Naive B cell (primary cell): Measurements from ENCODE around the gene ARL5B. TPM values are rescaled to one million over a fixed set of nuclear protein-coding genes. Genes with fewer than 3 reads are reported as not detected.

Experiments used
- ATAC-seq, 2 donors: fragments of 150-1000 bp; cut with Tn5 transposase; 2 replicates each; pipeline ENCODE4 v1.10.0; 2021; ENCODE audit warnings: low read depth in 2 of 2, mild to moderate bottlenecking in 2 of 2, moderate library complexity in 2 of 2
- DNase-seq: peaks from one replicate; pipeline ENCODE4 v3.0.0; 2022
- H3K27ac Mint-ChIP-seq, 6 donors: one replicate each; pipeline ENCODE4 v1.8.0; 2020 to 2022; ENCODE audit warnings: mild to moderate bottlenecking in 6 of 6, mixed read lengths in 6 of 6, moderate library complexity in 5 of 6, inconsistent platforms in 2 of 6
- H3K27me3 Mint-ChIP-seq, 3 donors: one replicate each; pipeline ENCODE4 v1.8.0; 2021 to 2022; ENCODE audit warnings: mixed read lengths in 3 of 3, mild to moderate bottlenecking in 1 of 3
- H3K36me3 Mint-ChIP-seq, 2 donors: one replicate each; pipeline ENCODE4 v1.8.0; 2020 to 2022; ENCODE audit warnings: mixed read lengths in 2 of 2, inconsistent platforms in 1 of 2, mild to moderate bottlenecking in 1 of 2
- H3K4me1 Mint-ChIP-seq, 3 donors: one replicate each; pipeline ENCODE4 v1.8.0; 2020 to 2022; ENCODE audit warnings: mixed read lengths in 3 of 3, inconsistent platforms in 1 of 3, mild to moderate bottlenecking in 1 of 3, moderate library complexity in 1 of 3
- H3K4me3 Mint-ChIP-seq, 8 donors: one replicate each; pipeline ENCODE4 v1.8.0; 2020 to 2022; ENCODE audit warnings: mild to moderate bottlenecking in 8 of 8, mixed read lengths in 8 of 8, moderate library complexity in 8 of 8, inconsistent platforms in 2 of 8
- H3K9me3 Mint-ChIP-seq, 7 donors: one replicate each; pipeline ENCODE4 v1.8.0; 2020 to 2022; ENCODE audit warnings: mixed read lengths in 7 of 7, mild to moderate bottlenecking in 5 of 7, inconsistent platforms in 2 of 7, moderate library complexity in 1 of 7
- polyA plus RNA-seq, 6 donors: library from polyadenylated mRNA; unstranded; fragments of 300-500 nt; fragmentation: Illumina TruSeq; gene quantifications; one replicate each; pipeline ENCODE4 v1.2.3, GENCODE V29; 2021; ENCODE audit warnings: low read depth in 6 of 6

The ARL5B gene
- polyA plus RNA-seq, 6 donors from 2014 or later: 1.7 to 4.2 (median 2.1) TPM

DNA sequence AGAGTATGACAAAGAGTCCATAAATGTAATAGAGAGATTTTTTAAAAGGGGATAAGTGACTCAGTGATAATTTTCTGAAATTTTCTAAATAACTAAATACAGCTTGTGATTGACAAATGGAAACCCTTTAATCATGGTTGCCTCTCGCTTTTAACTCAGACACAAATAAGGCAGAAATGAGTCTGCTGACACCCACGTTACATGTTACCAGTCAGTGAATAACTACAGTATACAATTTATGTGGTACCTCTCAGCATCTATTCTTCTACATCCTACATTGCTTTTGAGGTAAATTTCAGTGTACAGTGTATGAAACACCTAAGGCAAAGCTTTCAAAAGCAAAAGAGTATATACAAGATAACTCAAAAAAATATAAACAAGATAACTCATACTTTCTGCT is 12.1 kb upstream of the ARL5B start:
- no peaks in the 10 kb centered on the region for H3K27me3 Mint-ChIP-seq
- no peak for ATAC-seq
- no peaks in the 10 kb centered on the region for H3K36me3 Mint-ChIP-seq
- H3K4me1 Mint-ChIP-seq: peaks cover 14 to 38% (median 26%) of the 10 kb centered on the region in 3 donors
- no peaks in the 10 kb centered on the region for H3K9me3 Mint-ChIP-seq
- no peak overlapping the region for H3K27ac Mint-ChIP-seq
- no peak for DNase-seq
- no peak overlapping the region for H3K4me3 Mint-ChIP-seq

DNA sequence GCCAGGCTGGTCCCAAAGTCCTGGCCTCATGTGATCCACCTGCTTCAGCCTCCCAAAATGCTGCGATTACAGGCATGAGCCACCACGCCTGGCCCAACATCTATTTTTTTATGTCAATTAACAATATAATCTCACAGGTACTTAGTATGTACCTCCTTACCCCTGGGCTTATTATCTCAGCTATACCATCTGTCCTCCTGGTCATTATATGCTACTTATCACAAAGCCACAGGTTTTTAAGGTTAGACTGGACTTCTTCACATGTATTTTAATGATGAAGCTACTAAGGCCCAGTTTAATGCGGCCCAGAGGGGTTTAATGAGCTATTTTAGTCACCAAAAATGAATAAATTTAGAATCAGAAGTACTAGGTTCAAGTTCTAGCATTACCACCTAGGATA is 11.3 kb upstream of the ARL5B start:
- no peak for DNase-seq
- no peak for ATAC-seq
- Mint-ChIP-seq H3K27ac (peak overlapping the region in 1 of 6 donors; percentile 18), H3K9me3 (no peaks in the 10 kb centered on the region), H3K27me3 (no peaks in the 10 kb centered on the region), H3K4me3 (no peak overlapping the region), H3K4me1 (peaks cover 14 to 43% (median 30%) of the 10 kb centered on the region in 3 donors), H3K36me3 (no peaks in the 10 kb centered on the region)

DNA sequence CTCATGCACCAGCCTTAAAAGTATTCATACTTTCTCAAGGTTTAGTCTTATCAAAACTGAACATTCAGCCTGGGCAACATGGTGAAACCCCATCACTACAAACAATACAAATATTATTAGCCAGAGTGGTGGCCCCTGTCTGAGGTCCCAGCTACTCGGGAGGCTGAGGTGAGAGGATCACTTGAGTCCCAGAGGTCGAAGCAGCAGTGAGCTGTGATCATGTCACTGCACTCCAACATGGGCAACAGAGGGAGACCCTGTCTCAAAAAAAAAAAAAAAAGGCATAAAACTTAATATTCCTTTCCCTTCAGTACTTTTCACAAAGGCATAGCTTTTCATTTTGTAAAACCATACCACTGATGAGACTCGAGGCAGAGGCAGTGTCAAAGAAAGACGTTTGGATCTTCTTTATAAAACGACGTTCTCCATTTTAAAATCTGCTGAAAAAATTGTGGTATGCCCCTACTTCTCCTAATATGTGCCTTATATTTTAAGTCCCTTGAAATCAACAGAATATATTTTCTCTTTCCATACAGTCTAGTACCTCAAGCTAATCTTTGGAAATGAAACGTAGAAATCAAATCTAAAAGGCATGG is 9.8 kb upstream of the ARL5B start:
- H3K9me3 Mint-ChIP-seq: no peaks in the 10 kb centered on the region
- no peak for ATAC-seq

DNA sequence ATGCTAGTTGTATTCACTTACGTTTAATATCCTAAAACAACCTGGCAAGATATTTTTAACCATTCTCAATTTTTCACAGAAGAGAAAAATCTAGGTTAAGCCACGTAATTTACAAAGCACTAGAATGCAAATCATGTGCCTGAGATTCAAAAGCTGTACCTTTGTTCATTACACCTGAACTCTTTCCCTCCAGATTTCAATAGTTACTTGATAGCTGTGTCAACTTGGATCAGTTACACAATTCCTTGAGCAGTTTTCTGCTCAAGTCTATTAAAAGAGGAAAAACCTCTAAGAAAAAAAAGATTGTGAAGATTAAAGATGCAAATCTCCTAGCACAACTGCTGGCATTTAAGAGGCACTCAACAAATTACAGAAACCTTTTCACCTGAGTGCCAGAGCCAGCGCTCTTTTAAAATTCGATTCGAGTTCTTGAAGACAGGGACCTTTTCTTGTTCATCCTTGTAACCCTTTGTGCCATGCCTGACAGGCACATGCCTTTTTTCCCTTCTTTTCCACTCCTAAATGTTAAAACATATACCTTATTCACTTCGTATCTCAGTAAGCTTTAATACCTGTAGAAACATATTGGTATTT is 8.7 kb upstream of the ARL5B start:
- no peaks in the 10 kb centered on the region for H3K27me3 Mint-ChIP-seq
- no peak for ATAC-seq
- H3K4me1 Mint-ChIP-seq: peaks cover 14 to 43% (median 30%) of the 10 kb centered on the region in 3 donors
- no peaks in the 10 kb centered on the region for H3K9me3 Mint-ChIP-seq
- peaks cover 8% of the 10 kb centered on the region in 2 donors for H3K36me3 Mint-ChIP-seq
- peak overlapping the region; percentile 94 to 99 (median 98) for H3K27ac Mint-ChIP-seq
- peak overlapping the region; percentile 81 to 98 (median 96) for H3K4me3 Mint-ChIP-seq
- DNase-seq: no peak

More for the DNA sequence above, 9.8 kb upstream of the ARL5B start:
- H3K4me3 Mint-ChIP-seq: peak overlapping the region in 6 of 8 donors; percentile 29 to 97 (median 78)
- H3K27me3 Mint-ChIP-seq: no peaks in the 10 kb centered on the region
- DNase-seq: no peak
- H3K36me3 Mint-ChIP-seq: peaks cover 8% of the 10 kb centered on the region in 2 donors
- H3K27ac Mint-ChIP-seq: peak overlapping the region in 3 of 6 donors; percentile 15 to 76 (median 19)
- peaks cover 14 to 43% (median 30%) of the 10 kb centered on the region in 3 donors for H3K4me1 Mint-ChIP-seq

DNA sequence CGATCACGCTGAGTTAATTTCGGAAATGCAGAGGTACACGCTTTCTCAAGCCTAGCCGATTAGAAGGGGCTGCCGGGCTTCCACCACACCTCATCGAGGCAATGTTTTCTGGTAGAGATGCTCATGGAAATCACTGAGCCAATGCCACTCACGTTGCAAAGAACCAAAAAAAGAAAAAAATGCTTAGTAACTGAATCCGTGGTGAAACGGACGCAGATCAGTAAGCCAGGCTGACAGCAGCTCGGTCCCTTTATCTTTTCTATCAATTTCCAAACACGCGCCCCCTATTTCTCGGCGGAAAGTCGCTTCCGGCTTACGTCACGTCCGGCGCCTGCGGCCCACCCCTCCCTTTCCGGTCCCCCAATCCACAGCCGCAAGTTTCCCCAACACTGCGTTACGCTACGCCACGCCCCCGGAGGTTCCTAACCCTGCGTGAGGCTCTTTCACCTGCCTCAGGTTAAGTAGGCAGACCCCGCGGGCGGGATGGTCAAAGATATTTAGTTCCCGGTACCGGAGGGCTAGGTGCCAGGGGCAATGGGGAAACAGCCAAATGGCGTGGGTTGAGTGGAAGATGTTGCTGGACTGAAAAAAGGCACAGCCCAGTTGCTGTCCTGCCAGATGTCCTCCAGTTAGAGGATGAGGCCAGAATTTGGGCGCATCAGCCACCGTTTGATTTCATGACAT is 7.8 kb upstream of the ARL5B start, which contains the start of gene NSUN6:
NSUN6 (minus strand) TSS at position 264 of the 684 bp plus-strand sequence. CDS start 384 bp downstream, outside the sequence.
- Mint-ChIP-seq H3K36me3 (peaks cover 8% of the 10 kb centered on the region in 2 donors), H3K4me1 (peaks cover 14 to 43% (median 30%) of the 10 kb centered on the region in 3 donors), H3K27ac (peak within 1 kb of the TSS; percentile 94 to 99 (median 98)), H3K9me3 (no peaks in the 10 kb centered on the region), H3K27me3 (no peaks in the 10 kb centered on the region), H3K4me3 (peak within 1 kb of the TSS; percentile 81 to 98 (median 96))
- DNase-seq (peak; percentile 92), ATAC-seq (peak; percentile 97 to 98)

DNA sequence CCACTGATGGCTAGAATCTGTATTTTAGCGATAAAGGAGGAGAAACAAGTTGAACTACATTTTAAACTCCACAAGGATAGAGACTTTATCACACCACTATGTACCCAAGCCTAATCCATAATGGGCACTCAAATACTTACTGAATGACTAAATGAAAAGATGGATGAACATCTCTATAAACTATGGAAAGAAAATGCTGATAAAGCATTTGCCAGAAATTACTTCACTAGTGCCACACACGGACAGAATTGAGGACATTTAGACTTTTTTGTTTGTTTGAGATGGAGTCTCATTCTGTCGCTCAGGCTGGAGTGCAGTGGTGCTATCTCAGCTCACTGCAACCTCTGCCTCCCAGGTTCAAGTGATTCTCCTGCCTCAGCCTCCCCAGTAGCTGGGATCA is 6.1 kb upstream of the ARL5B start:
- Mint-ChIP-seq H3K27me3 (no peaks in the 10 kb centered on the region), H3K27ac (peak overlapping the region in 4 of 6 donors; percentile 47 to 99 (median 82)), H3K4me3 (peak overlapping the region in 4 of 8 donors; percentile 9 to 98 (median 88)), H3K36me3 (peaks cover 8% of the 10 kb centered on the region in 2 donors), H3K9me3 (no peaks in the 10 kb centered on the region), H3K4me1 (peaks cover 14 to 49% (median 27%) of the 10 kb centered on the region in 3 donors)
- ATAC-seq (no peak), DNase-seq (no peak)

DNA sequence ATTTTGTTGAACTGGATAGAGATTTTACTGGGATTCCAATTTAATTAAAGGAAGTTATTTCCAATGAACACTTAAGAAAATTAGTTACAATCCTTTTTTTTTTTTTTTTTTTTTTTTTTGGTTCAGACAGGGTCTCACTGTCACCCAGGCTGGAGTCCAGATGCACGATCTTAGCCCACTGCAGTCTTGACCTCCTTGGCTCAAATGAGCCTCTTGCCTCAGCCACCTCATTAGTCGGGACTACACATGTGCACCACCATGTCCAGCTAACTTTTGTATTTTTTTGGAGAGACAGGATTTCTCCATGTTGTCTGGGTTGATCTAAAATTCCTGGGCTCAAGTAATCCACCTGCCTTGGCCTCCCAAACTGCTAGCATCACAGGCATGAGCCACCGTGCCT is 2.5 kb upstream of the ARL5B start:
- Mint-ChIP-seq H3K36me3 (peaks cover 8% of the 10 kb centered on the region in 2 donors), H3K9me3 (no peaks in the 10 kb centered on the region), H3K27ac (peak overlapping the region in 4 of 6 donors; percentile 39 to 79 (median 66)), H3K4me1 (peaks cover 18 to 43% (median 26%) of the 10 kb centered on the region in 3 donors), H3K4me3 (peak overlapping the region in 1 of 8 donors; percentile 72), H3K27me3 (no peaks in the 10 kb centered on the region)
- ATAC-seq: no peak
- no peak for DNase-seq

DNA sequence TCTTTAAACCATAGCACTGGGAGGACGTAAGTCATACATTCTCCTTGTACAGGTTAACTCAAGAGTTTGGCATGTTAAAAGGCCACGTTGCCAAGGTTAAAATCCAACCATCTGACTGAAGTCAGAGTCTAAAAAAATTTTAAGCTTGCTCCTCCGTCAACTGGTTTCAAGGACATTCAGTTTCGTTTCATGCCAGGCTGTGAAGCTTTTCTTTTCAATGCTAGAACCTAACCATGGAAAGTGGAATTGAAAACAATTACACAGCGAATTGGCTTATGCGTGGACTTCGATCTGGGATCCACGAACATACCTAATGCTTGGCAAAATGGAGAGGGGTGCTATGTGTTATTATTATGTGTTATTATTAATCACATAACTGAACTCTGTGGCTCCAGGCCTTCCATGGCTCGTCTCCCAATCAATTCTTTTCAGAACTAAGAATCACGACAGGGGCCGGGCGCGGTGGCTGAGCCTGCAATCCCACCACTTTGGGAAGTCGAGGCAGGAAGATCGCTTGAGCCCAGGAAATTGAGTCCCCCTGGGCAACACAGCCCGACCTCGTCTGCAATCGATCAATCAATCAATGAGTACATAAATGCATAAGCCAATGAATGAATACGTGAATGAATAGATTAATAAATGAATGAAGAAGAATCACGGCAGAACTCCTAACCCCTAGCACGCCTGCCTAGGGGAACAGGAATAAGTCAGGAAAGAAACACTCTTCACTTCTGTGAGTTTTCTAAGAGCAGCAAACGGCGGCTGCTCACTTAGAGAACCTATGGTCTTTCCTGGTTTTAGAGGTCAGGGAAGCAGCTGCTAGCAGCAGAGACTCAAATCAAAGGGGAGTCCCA is 733 bp upstream of the ARL5B start:
- Mint-ChIP-seq H3K4me3 (peak overlapping the region; percentile 96 to 100 (median 98)), H3K36me3 (peaks cover 8% of the 10 kb centered on the region in 2 donors), H3K27me3 (no peaks in the 10 kb centered on the region), H3K9me3 (no peaks in the 10 kb centered on the region), H3K27ac (peak overlapping the region; percentile 98 to 100 (median 99)), H3K4me1 (peaks cover 23 to 52% (median 33%) of the 10 kb centered on the region in 3 donors)
- ATAC-seq: no peak
- DNase-seq: no peak

DNA sequence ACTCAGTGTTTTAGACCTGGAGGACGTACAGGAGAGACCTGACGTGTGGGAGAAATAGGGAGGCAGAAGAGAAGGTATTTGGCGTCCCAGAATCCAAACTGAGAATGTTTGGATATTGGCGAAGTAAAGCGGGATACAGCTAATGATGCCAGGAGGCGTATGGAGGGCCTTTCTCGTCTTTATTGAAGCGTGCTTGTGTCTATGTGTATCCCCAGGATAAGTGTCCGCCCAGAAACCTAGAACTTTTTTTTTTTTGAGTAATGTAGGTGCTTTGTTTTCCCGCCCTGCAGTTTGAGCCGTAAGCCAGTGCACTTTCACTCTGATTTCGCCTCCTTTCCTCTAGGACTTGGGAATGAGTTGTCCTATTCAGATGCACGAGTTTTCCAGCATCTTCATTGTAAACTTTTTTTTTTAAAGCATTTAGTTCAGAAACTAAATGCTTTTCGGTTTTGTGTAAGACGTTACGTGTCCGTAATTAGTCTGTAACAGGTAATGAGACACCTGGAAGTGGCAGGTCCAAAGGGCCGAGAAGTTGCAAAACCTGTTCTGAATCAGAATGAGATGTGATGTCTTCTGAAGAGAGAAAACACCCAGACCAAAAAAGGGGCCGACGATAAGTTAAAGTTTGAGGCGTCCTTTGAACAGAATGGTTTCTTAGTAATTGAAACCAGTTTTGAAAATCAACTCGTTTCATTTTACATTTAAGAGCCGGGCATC is 746 bp downstream of the ARL5B start:
- Mint-ChIP-seq H3K4me1 (peaks cover 23 to 64% (median 45%) of the 10 kb centered on the region in 3 donors), H3K4me3 (peak overlapping the region; percentile 96 to 100 (median 98)), H3K27me3 (no peaks in the 10 kb centered on the region), H3K36me3 (no peaks in the 10 kb centered on the region), H3K9me3 (no peaks in the 10 kb centered on the region), H3K27ac (peak overlapping the region; percentile 98 to 100 (median 99))
- DNase-seq: no peak
- ATAC-seq: peak in 1 of 2 donors; percentile 1

DNA sequence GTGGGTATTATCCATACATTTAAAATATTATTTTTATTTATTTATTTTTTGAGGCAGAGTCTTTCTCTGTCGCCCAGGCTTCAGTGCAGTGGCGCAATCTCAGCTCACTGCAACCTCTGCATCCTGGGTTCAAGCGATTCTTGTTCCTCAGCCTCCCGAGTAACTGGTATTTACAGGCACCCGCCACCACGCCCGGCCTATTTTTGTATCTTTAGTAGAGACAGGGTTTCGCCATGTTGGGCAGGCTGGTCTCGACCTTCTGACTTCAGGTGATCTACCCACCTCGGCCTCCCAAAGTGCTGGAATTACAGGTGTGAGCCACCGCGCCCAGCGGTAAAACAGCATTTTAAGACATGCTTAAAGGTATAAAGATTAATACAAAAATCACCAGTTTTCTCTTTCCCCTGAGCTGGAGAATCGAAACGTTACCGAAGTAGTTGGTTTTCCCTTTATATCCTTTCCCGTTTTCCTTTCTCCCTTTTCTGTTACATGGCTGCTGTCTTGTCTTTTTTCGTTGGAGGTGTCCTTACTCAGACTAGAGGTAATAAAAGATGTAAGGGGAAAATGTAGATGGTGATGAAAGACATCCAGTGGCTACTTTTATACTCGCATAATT is 1.7 kb downstream of the ARL5B start:
- no peaks in the 10 kb centered on the region for H3K36me3 Mint-ChIP-seq
- ATAC-seq (no peak), DNase-seq (no peak)
- H3K4me3 Mint-ChIP-seq: peak overlapping the region; percentile 21 to 99 (median 71)
- no peaks in the 10 kb centered on the region for H3K27me3 Mint-ChIP-seq
- peak overlapping the region in 3 of 6 donors; percentile 12 to 98 (median 70) for H3K27ac Mint-ChIP-seq
- H3K4me1 Mint-ChIP-seq: peaks cover 30 to 73% (median 55%) of the 10 kb centered on the region in 3 donors
- H3K9me3 Mint-ChIP-seq: no peaks in the 10 kb centered on the region

DNA sequence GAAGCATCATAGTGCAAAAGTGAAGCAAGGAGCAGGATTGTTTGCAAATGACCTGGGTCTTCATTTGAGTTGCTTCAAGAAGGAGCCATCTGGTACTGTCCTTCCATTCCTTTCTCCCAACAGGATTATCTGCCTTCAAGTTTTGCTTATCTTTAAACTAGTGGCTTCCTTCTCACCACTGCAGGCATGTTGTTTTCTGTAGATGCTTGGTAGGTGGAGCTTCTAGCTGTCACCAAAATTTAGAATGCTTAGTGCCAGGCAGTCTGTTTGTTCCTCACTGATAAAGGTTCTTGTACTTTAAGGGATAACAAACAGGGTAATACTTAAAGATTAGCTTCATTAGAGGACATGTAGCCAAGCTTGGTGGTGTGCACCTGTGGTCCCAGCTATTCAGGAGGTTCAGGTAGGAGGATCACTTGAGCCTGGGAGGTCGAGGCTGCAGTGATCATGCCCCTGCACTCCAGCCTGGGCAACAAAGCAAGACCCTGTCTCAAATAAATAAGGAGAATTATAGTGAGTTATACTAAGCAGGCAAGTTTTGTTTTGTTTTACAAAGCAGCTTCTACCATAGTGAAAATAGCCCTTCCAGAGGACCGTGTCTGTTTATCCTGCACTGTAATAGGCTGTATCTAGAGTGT is 5.7 kb downstream of the ARL5B start:
- ATAC-seq (no peak), DNase-seq (no peak)
- H3K9me3 Mint-ChIP-seq: no peaks in the 10 kb centered on the region
- peaks cover 25 to 55% (median 47%) of the 10 kb centered on the region in 3 donors for H3K4me1 Mint-ChIP-seq
- peak overlapping the region in 1 of 6 donors; percentile 83 for H3K27ac Mint-ChIP-seq
- no peaks in the 10 kb centered on the region for H3K27me3 Mint-ChIP-seq
- H3K4me3 Mint-ChIP-seq: peak overlapping the region in 1 of 8 donors; percentile 22
- no peaks in the 10 kb centered on the region for H3K36me3 Mint-ChIP-seq
